DND-41 (cell line): ENCODE data around the gene LLGL1.

Experiments used
- EZH2 ChIP-seq: IDR thresholded peaks from 3 replicates; pipeline ENCODE4 v1.6.1; 2012; ENCODE audit warnings: borderline replicate concordance, low read depth, mild to moderate bottlenecking, moderate library complexity, low read length, inconsistent platforms; ENCODE audit not compliant: severe bottlenecking
- TF ChIP-seq, protein P1 (sequence below): IDR thresholded peaks from 2 replicates; pipeline ENCODE4 v1.5.1; 2012; ENCODE audit warnings: borderline replicate concordance, low read length, moderate library complexity, mild to moderate bottlenecking; ENCODE audit not compliant: poor library complexity, severe bottlenecking; ENCODE audit errors: extremely low read depth

DNA sequence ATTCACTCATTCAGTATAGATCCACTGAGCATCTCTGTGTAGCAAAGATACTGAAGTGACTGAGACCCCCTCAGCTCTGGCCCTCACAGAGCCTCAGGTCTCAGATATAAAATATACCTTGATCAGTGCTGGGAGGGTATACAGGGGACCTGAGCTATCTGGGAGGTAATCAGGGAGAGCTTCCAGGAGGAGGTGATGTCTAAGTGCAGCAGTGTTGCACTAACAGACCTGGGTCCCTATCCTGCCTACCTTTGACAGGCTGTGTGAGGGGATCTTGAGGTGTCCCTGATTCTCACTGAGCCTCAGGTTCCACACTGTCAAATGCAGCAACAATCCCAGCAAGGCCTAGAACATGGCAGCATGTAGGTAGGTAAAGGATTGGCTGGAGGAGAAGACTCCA, 48.3 kb upstream of the LLGL1 start:
- TF ChIP-seq, protein P1, sequence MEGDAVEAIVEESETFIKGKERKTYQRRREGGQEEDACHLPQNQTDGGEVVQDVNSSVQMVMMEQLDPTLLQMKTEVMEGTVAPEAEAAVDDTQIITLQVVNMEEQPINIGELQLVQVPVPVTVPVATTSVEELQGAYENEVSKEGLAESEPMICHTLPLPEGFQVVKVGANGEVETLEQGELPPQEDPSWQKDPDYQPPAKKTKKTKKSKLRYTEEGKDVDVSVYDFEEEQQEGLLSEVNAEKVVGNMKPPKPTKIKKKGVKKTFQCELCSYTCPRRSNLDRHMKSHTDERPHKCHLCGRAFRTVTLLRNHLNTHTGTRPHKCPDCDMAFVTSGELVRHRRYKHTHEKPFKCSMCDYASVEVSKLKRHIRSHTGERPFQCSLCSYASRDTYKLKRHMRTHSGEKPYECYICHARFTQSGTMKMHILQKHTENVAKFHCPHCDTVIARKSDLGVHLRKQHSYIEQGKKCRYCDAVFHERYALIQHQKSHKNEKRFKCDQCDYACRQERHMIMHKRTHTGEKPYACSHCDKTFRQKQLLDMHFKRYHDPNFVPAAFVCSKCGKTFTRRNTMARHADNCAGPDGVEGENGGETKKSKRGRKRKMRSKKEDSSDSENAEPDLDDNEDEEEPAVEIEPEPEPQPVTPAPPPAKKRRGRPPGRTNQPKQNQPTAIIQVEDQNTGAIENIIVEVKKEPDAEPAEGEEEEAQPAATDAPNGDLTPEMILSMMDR, result no peak
- TF ChIP-seq EZH2, result no peak
